AG08395 (cell line): ENCODE results near the gene CYFIP1.

Experiments used
- DNase-seq: peaks from one replicate; pipeline ENCODE4 v3.0.0; 2012; ENCODE audit warnings: mixed read lengths, low spot score

The CYFIP1 gene

DNA sequence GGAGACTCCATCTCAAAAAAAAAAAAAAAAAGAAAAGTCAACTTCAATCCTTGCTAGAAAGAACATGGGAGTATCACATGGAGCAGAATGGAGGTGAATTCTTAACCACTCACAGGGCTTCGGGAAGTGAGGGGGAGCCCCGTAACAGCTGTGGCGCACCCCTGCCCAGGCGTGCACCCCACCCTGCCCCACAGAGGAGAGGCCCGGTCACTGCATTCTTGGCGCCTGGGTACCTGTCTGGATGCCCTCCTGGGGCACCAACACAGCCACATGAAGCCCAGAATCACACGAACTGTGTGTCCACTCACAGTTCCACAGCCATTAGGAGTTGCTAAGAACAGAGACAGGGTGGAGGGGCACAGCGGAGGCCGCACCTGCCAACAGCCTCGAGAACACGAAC is 89.9 kb downstream of the CYFIP1 start:
- no peak for DNase-seq

DNA sequence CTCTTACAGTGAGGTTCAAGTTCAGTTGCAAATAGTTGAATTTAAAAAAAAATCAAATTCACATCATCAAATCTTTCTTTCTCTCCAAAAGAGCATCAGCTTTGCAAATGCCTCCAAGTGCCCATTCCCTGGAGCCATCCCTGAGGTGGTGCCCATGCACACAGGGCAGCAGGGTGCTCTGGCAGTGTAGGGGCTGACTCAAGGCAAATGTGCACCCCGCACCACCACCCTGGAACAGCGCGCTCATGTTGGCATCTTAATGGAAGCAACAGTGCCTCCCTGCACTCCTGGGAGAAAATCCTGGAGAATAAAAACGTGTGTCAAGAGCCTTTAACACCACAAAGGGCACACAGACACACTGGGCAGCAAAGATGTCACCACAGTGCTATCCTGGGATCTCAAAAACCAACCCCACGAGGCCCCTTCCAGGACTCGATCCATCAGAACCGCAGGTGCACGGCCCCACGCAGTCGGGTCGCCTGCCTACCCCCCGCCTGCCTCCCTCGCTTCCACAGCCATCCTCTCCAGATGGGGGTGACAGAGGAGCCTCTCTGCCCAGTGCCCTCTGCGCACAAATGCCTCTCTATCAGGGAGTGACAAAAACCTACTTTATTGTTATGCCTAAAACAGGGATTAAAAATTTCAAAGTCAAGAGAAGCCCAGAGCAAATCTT is 90.9 kb downstream of the CYFIP1 start:
- DNase-seq: no peak

DNA sequence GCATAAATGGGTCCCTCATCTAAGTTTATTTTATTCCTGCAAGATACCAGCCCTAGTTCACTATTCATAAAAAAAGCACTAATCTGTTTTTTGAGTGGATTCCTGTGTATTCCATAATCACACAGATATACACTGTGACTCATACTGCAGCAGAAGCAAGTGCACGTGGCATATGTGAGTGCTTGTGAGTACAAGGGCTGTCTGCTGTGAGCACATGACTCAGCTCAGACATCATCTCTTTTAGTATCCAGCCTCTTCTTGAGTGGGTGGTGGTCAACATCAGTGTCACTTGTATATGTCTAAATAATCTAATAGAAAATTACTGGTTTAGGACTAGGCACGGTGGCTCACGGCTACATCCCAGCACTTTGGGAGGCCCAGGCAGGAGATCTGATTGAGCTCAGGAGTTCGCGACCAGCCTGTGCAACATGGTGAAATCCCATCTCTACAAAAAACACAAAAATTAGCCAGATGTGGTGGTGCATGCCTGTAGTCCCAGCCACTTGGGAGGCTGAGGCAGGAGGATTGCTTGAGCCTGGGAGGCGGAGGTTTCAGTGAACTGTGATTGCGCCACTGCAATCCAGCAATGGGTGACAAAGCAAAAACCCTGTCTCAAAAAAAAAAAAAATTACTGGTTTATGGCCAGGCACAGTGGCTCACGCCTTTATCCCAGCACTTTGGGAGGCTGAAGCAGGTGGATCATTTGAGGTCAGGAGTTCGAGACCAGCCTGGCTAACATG is 91.9 kb downstream of the CYFIP1 start:
- peak; percentile 97 for DNase-seq

DNA sequence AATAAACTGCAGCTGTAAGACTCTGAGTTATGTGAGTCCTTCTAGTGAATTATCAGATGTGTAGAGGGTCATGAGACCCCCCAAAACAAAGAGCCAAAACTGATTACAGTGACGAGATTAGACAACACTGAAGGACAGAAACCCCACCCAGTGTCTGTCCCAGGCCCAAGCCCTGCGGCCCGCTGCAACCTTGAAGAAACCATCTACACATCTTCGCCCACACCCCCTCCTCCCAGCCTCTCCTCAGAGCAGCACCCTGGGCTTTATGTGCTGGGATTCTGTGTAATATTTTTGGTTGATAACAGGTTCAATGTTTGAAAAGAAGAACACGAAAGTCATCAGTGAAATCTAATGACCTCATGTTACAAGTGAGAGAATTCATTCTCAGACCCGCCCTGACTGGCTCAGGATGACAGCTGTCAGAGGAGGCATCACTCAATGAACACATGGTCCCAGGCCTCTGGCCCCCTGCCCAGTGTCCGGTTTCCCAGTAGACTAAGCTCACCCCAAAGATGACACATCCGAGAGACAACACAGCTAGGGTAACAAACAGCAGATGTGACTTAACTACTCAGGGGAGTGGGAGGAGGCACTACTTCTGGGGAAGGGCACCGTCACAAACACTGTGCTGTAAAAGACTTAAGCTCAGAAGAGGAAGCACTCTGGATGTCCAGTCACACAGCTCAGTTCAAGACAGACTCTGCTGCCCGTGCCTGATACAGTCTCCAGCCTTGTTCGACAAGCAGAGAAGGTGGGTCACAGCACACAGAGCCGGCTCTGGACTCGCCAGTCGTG is 92.8 kb downstream of the CYFIP1 start:
- DNase-seq: peak; percentile 77

DNA sequence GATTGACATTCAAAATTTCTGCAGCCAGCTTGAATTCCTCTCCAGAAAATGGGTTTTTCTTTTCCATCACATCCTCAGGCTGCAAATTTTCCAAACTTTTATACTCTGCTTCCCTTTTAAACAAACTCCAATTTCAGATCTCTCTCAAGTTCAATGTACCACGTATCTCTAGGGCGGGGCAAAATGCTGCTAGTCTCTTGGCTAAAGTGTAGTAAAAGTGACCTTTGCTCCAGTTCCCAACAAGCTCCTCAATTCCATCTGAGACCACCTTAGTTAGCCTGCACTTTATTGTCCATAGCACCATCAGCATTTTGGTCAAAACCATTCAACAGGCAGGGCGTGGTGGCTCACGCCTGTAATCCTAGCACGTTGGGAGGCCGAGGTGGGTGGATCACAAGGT is 95.0 kb downstream of the CYFIP1 start:
- DNase-seq: no peak

DNA sequence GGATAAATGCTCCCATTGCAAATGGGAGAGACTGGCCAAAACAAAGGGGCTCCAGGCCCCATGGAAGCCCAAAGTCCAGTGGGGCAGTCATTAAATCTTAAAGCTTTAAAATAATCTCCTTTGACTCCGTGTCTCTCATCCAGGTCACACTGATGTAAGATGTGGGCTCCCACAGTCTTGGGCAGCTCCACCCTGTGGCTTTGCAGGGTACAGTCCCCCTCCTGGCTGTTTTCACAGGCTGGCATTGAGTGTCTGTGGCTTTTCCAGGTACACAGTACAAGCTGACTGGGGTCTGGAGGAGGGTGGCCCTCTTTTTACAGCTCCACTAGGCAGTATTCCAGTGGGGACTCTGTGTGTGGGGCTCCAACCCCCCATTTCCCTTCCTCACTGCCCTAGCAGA is 95.8 kb downstream of the CYFIP1 start:
- no peak for DNase-seq

DNA sequence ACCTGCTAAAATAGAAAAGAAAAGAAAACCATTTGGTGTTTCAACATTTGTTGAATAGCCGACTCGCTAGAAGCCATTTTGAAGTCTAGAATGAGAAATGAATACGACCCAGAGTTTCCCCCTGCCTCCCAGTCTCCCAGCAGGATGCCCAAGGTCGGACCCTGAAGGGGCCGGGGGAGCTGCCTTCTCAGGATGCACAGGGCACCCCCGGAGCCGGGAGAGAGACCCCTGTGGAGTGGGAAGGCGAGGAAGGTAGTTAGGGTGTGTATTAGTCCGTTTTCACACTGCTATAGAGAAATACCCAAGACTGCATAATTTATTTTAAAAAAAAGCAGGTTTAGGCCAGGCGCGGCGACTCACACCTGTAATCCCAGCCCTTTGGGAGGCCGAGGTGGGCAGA is 97.0 kb downstream of the CYFIP1 start:
- no peak for DNase-seq

DNA sequence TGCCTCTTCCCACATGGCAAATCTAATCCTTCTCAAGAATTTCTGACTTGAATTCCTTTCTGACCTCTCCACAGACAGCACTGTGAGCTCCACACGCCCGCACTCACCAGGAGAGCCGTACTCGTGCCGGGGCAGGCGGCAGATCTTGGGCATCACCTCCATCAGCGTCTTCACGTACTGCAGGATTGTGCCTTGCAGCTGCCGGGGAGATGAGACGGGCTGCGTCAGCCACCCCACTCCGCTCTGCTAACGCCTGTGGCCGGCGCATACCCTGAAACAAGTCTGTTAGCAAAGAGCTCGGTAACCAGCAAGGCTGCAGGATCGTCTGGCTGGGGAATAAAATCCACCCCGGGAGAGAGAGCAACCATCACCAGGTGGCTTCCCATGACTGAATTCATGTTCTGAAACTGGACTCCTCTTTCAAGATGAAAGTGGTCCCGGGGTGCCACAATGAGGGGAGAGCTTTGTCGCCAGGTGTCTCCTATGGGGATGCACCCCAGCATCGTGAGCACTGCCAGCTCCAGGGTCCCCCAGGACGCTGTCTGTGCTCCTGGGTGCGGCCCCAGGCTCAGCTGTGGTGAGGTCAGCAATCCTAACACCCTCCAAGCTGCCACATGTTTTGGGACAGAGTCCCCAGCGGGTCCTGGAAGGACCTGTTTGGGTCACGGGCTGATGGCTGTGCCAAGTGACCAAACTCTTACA is 98.3 kb downstream of the CYFIP1 start:
- DNase-seq: no peak

DNA sequence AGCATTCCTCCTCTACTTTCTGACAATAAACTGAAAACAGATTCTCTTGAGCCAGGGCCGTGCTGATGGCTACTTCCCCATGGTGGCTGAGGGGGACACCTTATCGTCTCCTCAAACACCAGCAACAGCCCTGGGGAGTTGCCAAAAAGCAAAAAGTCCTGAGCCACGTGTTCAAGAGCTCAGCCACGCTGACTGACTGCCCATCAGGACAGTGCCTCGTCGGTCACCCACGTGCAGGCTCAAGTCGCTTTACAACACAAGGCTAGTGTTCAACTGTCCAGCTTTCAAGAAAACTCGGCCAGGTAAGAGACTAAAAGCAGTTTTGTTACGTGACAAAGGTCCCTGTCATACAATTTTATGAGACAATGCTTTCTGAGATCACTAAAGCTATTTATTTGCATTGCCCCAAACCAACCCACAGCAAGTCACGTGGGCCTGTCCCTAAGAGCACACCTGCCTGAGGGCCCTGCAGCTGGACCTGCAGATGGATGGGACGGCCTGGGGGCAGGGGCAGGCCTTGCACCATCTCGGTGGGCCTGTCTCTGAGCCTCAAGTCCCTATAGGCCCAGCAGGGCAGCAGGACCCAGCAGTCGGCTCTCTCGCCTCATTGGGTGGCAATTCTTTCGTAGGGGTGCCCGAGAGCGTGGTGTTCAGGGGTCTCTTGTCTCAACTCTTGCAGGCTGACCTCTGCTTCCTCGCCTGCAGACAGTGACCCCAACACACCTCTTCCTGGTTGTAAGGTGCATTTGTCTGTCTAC is 99.0 kb downstream of the CYFIP1 start:
- DNase-seq: no peak

DNA sequence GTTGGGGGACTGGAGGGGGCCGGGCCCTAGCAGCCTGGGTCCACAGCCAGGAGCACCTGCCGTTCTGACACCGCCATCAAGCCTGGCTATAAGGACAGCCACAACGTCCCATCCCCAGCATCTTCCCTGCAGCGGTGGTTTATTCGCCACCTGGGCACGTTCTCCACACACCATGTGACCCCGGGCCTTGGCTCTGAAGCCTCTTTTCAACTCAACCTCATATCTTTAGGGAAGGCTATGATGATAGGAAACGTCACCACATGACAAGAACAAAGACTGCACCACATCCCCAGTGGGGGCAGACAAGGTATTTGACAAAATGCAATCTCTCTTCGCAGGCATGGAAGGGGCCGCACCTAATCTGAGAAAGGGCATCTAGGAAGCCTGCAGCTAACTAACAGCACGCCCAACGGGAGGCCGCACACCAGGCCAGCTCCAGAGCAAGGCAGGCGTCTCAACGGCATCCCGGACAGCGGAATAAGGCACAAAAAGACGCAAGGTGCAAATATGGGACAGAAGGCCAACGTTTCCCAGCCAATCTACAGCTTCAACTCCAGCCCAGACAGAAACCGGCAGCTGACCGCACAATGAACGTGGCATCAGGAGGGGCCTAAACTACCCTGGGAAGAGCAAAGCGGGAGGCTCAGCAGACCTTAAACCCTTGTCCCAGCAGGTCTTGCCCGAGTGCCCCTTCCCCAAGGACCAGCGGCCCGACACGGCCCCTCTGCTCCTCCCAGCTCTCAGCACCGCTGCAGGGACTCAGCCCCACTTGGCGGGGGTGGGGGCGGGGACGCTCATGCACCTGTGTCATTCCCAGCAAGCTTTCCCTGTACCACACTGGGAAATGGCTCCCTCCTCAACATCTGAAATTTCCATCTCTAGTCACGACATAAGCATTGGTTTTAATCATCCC is 99.8 kb downstream of the CYFIP1 start:
- no peak for DNase-seq

DNA sequence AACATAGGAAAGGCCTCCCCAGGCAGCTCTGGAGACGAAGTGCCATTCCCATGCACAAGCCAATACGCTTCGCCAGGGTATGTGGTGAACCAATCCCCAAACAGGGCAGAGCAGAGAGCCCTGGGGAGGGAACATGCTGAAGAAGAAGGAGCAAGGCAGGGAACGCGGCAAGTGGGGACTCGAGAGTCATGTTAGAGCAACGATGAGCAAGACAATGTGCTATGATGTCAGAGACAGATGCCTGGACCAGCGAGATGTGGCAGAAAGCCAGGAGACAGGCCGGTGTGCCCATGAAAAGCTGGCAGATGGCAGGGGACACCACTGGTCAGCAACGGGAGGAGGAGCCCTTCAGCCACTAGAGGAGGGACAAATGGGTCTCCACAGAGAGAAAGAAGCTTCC is 102.1 kb downstream of the CYFIP1 start:
- no peak for DNase-seq

DNA sequence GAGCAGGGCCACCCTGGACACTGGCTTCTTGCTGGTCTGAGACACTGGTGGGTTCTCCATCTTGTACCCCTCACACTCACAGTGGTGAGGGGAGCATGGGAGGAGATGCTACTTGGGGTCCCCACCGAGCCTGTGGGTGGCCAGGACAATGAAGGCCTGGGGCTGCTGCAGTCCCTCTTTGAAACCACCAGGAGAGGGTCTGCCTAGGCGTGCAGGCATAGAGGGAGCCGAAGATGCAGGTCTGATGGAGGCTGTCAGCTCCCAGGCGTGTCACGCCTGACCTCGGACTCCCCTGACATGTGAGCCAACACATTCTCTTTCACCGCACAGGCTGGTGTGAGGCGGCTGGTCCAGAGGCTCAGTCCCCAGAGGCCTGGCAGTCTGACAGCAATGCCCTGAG is 102.6 kb downstream of the CYFIP1 start:
- no peak for DNase-seq

DNA sequence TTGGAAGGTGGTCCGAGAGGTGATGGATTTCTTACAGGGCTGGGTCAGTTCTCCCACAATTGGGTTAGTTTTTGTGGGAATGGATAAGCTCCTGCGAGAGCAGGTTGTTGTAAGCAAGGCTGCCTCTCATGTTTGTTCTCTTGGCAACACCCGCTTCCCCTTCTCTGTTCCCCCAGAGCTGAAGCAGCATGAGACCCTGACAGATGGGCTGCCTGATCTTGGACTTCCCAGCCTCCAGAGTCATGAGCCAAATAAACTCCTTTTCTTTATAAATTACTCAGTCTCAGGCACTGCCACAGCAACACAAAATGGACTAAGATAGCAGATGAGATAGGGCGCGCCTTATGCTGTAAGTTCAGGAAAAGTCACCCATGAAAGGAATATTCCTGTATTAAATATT is 103.1 kb downstream of the CYFIP1 start:
- DNase-seq: no peak

DNA sequence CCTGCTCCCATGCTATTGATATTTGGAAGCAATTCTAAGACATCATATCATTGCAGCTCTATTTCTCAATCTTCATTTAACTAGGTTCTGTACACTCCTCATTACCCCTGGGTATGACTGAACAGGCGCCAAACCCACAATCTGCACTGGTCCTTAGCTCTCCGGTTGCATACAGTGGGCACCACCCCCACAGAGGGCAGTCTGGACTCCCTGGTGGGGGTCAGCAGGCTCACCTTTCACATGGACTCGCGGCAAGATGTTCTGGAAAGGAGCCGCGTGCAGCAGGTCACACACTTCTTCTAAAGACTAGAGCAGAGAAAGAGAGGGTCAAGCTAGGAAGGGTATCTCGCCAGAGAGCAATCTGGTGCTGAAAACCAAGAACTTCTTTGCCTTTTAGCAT is 105.2 kb downstream of the CYFIP1 start:
- DNase-seq: no peak

DNA sequence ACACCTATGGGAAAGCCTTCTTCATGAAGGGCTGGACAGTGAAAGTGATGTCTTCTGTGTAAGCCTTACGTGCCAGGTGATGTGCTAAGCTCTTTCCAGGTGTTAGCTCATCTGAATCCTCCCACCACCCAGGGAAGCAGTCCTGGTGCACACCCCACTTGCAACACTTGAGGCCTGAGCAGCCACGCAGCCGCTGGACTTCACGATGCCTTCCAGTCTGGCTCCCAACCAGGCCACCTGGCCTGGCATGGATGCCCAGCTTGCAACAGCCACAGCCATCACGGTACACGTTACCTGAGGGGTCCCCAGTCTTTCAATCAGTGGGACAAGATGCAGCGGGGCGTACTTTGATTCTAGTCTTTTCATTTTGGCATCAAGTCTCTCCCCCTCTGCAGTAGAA is 105.9 kb downstream of the CYFIP1 start:
- no peak for DNase-seq

DNA sequence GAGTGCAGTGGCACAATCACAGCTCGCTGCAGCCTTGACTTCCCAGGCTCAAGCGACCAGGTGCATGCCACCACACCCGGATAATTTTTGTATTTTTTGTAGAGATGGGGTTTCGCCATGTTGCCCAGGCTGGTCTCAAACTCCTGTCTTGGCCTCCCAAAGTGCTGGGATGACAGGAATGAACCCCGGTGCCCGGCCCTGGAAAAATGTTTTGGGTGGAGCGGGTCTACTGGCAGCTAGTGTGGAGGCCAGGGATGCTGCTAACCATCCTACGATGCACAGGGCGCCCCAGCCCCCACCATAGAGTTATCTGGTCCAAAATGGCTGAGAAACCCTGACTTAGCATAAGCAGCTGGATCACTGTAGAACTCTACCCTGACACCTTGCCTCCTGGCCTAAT is 106.3 kb downstream of the CYFIP1 start:
- DNase-seq: no peak

DNA sequence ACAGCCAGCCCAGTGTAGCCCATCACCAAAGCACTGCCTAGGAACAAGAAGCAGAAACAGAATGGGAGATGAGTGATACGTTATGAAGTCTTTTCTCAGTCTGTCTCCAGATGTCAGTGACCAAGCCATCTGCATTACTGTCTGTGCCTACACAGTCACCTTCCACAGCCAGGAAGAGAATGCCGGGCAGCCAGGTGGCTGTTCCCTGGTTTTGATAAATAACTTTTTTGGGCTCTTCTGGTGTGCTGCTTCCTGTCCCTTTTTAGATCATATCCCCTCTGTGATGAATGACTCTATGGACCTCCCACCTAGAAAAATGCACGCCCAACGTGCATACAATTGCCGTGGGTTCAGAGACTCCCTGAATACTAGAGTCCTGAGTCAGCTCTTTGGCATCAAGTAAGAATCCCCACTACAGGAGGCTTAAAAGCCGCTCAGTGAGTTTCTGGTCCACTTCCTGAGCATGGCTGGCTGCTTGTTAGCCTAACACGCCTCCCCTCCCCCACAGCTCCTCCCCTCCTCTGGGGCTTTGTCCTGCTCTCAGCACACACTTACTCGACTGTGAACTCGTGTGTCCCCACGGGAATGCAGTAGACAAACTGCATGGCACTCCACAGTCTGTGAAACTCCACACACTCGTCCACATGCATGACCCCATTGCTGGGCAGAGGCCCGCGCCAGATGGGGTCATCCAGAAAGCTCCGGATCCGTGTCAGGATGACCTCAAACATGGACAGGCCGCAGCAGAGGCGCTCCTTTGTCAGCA is 107.0 kb downstream of the CYFIP1 start:
- peak; percentile 67 for DNase-seq

DNA sequence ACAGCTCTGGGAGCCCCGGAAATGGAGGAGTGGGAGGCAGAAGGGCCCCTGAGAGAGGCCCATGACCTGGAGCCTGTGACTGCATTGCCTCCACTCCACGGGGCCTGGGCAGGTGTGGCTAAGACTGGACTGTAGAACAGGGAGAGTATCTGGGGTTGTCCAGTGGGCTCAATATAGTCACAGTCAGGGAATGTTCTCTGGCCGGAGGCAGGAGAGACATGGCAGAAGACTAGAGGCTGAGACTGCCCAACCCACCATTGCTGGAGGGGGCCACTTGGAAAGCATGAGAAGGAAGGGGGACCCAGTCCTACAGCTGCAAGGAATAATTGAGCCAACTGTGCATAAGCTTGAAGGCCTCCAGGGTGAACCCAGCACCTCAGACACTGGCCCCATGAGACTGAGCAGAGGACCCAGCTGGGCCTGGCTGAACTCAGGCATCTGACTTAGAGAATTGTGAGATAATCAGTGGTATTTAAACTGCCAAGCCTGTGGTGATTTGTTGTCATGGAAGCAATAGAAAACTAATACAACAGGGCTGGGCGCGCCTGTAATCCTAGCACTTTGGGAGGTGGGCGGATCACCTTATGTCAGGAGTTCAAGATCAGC is 108.6 kb downstream of the CYFIP1 start:
- no peak for DNase-seq

DNA sequence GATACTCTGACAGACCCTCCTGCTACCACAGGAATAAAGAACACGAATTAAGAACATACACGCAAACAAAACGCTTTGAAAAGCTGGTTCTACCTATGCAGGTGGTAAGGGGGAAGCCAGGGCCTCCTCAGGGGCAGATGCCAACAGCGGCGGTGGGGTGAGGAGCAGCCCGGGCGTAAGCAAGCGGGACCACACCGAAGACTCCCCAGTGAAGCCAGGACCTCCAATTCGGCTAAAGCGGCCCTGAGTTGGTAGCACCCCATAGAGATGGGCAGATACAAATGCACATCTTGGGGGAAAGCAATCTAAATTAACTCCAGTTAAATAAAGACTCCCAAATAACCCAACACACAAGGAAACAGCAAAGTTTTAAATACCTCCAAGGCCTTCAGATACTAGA is 109.3 kb downstream of the CYFIP1 start:
- DNase-seq: no peak
